GM23338 (cell line): ENCODE results near the gene DOP1B. TPM values are rescaled to one million over a fixed set of nuclear protein-coding genes. Genes with fewer than 3 reads are reported as not detected.

ENCODE experiments used
- ATAC-seq: fragments of 200-7000 bp; cut with Tn5 transposase; 3 replicates; pipeline ENCODE4 v1.9.1; 2020
- DNase-seq: peaks from one replicate; pipeline ENCODE4 v3.0.0-alpha.2; 2015; ENCODE audit warnings: low spot score
- H2AFZ ChIP-seq: fragments of 200-600 bp; sonication (generic); 2 replicates; pipeline ENCODE4 v1.8.0; 2016; ENCODE audit warnings: antibody characterized with exemption, mild to moderate bottlenecking, moderate library complexity
- H3F3A ChIP-seq: fragments of 200-600 bp; sonication (generic); replicated peaks from 2 replicates; pipeline ENCODE4 v1.8.0; 2017; ENCODE audit warnings: antibody characterized with exemption, mixed run types, low read depth
- H3K27ac ChIP-seq: fragments of 200-600 bp; sonication (generic); 2 replicates; pipeline ENCODE4 v1.6.1; 2016; ENCODE audit warnings: low read depth
- H3K27me3 ChIP-seq: fragments of 200-600 bp; sonication (generic); 2 replicates; pipeline ENCODE4 v1.8.0; 2016; ENCODE audit warnings: mild to moderate bottlenecking, mixed run types, moderate library complexity; ENCODE audit not compliant: insufficient read depth
- H3K36me3 ChIP-seq: fragments of 200-600 bp; sonication (generic); 2 replicates; pipeline ENCODE4 v1.8.0; 2016; ENCODE audit warnings: mild to moderate bottlenecking; ENCODE audit not compliant: insufficient read depth
- H3K4me1 ChIP-seq: fragments of 200-600 bp; sonication (generic); 2 replicates; pipeline ENCODE4 v1.8.0; 2016; ENCODE audit warnings: mild to moderate bottlenecking, moderate library complexity; ENCODE audit not compliant: insufficient read depth
- H3K4me2 ChIP-seq: fragments of 200-600 bp; sonication (generic); 2 replicates; pipeline ENCODE4 v1.7.1; 2017; ENCODE audit warnings: mixed run types
- H3K4me3 ChIP-seq: fragments of 200-600 bp; sonication (generic); 2 replicates; pipeline ENCODE4 v1.6.1; 2016; ENCODE audit warnings: mixed run types
- H3K79me2 ChIP-seq: fragments of 200-600 bp; sonication (generic); replicated peaks from 2 replicates; pipeline ENCODE4 v1.8.0; 2017; ENCODE audit warnings: mild to moderate bottlenecking; ENCODE audit not compliant: insufficient read depth
- H3K9me2 ChIP-seq: fragments of 200-600 bp; sonication (generic); 2 replicates; pipeline ENCODE4 v1.8.0; 2017; ENCODE audit not compliant: insufficient read depth
- H4K20me1 ChIP-seq: fragments of 200-600 bp; sonication (generic); replicated peaks from 2 replicates; pipeline ENCODE4 v1.8.0; 2017; ENCODE audit warnings: mild to moderate bottlenecking; ENCODE audit not compliant: insufficient read depth
- H3K27ac Mint-ChIP-seq: 2 replicates; pipeline ENCODE4 v1.8.0; 2020; ENCODE audit warnings: inconsistent platforms, mild to moderate bottlenecking, moderate library complexity, mixed read lengths
- H3K27me3 Mint-ChIP-seq: 3 replicates; pipeline ENCODE4 v1.8.0; 2022; ENCODE audit warnings: low read depth, mild to moderate bottlenecking, moderate library complexity, mixed read lengths, inconsistent platforms; ENCODE audit not compliant: insufficient read depth, poor library complexity
- H3K36me3 Mint-ChIP-seq: 3 replicates; pipeline ENCODE4 v1.8.0; 2021; ENCODE audit warnings: low read depth, mild to moderate bottlenecking, inconsistent platforms, moderate library complexity, mixed read lengths
- H3K4me1 Mint-ChIP-seq: 3 replicates; pipeline ENCODE4 v1.8.0; 2020; ENCODE audit warnings: mild to moderate bottlenecking, inconsistent platforms, mixed read lengths
- H3K4me3 Mint-ChIP-seq: 3 replicates; pipeline ENCODE4 v1.8.0; 2021; ENCODE audit warnings: moderate library complexity, mild to moderate bottlenecking, inconsistent platforms, mixed read lengths
- H3K9me3 Mint-ChIP-seq: 3 replicates; pipeline ENCODE4 v1.8.0; 2020; ENCODE audit warnings: moderate library complexity, mild to moderate bottlenecking, inconsistent platforms, mixed read lengths
- CREB1 ChIP-seq: fragments of 250-450 bp; sonication (Bioruptor Pico); IDR thresholded peaks from 2 replicates; pipeline ENCODE4 v1.5.0; 2020; ENCODE audit warnings: low read depth, mild to moderate bottlenecking, moderate library complexity
- EZH2 ChIP-seq: fragments of 200-600 bp; sonication (generic); IDR thresholded peaks from one replicate; pipeline ENCODE4 v1.8.0; 2017; ENCODE audit warnings: antibody characterized with exemption, mild to moderate bottlenecking, low read depth; ENCODE audit not compliant: unreplicated experiment
- EZH2phosphoT487 ChIP-seq: fragments of 200-600 bp; sonication (generic); IDR thresholded peaks from one replicate; pipeline ENCODE4 v1.8.1; 2018; ENCODE audit warnings: antibody characterized with exemption; ENCODE audit not compliant: unreplicated experiment
- JUNB ChIP-seq: IDR thresholded peaks from one replicate; pipeline ENCODE4 v1.6.1; 2016; ENCODE audit warnings: antibody characterized with exemption; ENCODE audit not compliant: unreplicated experiment
- NANOG ChIP-seq: IDR thresholded peaks from 2 replicates; pipeline ENCODE4 v1.6.1; 2016; ENCODE audit warnings: antibody characterized with exemption, borderline replicate concordance
- POLR2AphosphoS5 ChIP-seq: IDR thresholded peaks from 2 replicates; pipeline ENCODE4 v1.6.1; 2016; ENCODE audit warnings: antibody characterized with exemption, low read depth
- ZNF114 ChIP-seq: fragments of 250-450 bp; sonication (Bioruptor Pico); IDR thresholded peaks from 2 replicates; pipeline ENCODE4 v1.5.0; 2020; ENCODE audit warnings: mild to moderate bottlenecking, moderate library complexity
- ZNF331 ChIP-seq: fragments of 250-450 bp; sonication (Bioruptor Pico); IDR thresholded peaks from 2 replicates; pipeline ENCODE4 v1.5.0; 2020; ENCODE audit warnings: low read depth, mild to moderate bottlenecking, moderate library complexity
- polyA plus RNA-seq: library from polyadenylated mRNA; unstranded; fragments of >200 nt; fragmentation: Nextera tagmentation; extraction: Ambion mirVana; gene quantifications from 2 replicates; pipeline ENCODE4 v1.2.1, GENCODE V29; 2016
- total RNA-seq: library from RNA; depleted of rRNA; stranded (reverse); fragments of >200 nt; shearing (Covaris generic); gene quantifications from 2 replicates; pipeline ENCODE4 v1.2.3, GENCODE V29; 2014
- TF ChIP-seq, protein P1 (sequence below): IDR thresholded peaks from one replicate; pipeline ENCODE4 v1.6.1; 2018; ENCODE audit warnings: antibody characterized with exemption; ENCODE audit not compliant: unreplicated experiment
- TF ChIP-seq, protein P2 (sequence below), 2 experiments: fragments of 200-600 bp in 1 of 2; sonication (generic) in 1 of 2; conservative IDR thresholded peaks; 2 replicates each; pipeline versions ENCODE4 v1.5.1 to v1.6.1; 2016 to 2017; ENCODE audit warnings: antibody characterized with exemption in 2 of 2, low read depth in 2 of 2, mild to moderate bottlenecking in 2 of 2, moderate library complexity in 1 of 2
- TF ChIP-seq, protein P3 (sequence below): IDR thresholded peaks from 2 replicates; pipeline ENCODE4 v1.6.1; 2016; ENCODE audit warnings: antibody characterized with exemption

Gene DOP1B
- total and polyA plus RNA-seq, 2 experiments from 2014 or later = 4.9 to 18.0 TPM

- TF ChIP-seq, protein P1, sequence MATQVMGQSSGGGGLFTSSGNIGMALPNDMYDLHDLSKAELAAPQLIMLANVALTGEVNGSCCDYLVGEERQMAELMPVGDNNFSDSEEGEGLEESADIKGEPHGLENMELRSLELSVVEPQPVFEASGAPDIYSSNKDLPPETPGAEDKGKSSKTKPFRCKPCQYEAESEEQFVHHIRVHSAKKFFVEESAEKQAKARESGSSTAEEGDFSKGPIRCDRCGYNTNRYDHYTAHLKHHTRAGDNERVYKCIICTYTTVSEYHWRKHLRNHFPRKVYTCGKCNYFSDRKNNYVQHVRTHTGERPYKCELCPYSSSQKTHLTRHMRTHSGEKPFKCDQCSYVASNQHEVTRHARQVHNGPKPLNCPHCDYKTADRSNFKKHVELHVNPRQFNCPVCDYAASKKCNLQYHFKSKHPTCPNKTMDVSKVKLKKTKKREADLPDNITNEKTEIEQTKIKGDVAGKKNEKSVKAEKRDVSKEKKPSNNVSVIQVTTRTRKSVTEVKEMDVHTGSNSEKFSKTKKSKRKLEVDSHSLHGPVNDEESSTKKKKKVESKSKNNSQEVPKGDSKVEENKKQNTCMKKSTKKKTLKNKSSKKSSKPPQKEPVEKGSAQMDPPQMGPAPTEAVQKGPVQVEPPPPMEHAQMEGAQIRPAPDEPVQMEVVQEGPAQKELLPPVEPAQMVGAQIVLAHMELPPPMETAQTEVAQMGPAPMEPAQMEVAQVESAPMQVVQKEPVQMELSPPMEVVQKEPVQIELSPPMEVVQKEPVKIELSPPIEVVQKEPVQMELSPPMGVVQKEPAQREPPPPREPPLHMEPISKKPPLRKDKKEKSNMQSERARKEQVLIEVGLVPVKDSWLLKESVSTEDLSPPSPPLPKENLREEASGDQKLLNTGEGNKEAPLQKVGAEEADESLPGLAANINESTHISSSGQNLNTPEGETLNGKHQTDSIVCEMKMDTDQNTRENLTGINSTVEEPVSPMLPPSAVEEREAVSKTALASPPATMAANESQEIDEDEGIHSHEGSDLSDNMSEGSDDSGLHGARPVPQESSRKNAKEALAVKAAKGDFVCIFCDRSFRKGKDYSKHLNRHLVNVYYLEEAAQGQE = no peak
- TF ChIP-seq EZH2phosphoT487 = no peak
- TF ChIP-seq POLR2AphosphoS5 = no peak
- no peak for TF ChIP-seq NANOG
Observed at GRCh38 chr21:36178349-36178748, 21.7 kb downstream of the DOP1B start (continued).

GRCh38 chr21:36179145-36179544 is 22.5 kb downstream of the DOP1B start:
- no peak for ATAC-seq
- H2AFZ ChIP-seq = no peak overlapping the region
- no peaks in the 10 kb centered on the region for H4K20me1 ChIP-seq
- no peaks in the 10 kb centered on the region for H3F3A ChIP-seq
- Mint-ChIP-seq H3K4me1 (no peaks in the 10 kb centered on the region), H3K9me3 (no peaks in the 10 kb centered on the region), H3K27ac (no peak overlapping the region), H3K27me3 (peaks cover 7% of the 10 kb centered on the region), H3K36me3 (no peaks in the 10 kb centered on the region), H3K4me3 (no peak overlapping the region)
- DNase-seq = no peak
- no peaks in the 10 kb centered on the region for H3K9me2 ChIP-seq
- H3K4me3 ChIP-seq = no peak overlapping the region
- H3K79me2 ChIP-seq = no peaks in the 10 kb centered on the region
- no peak overlapping the region for H3K4me2 ChIP-seq
- H3K27ac ChIP-seq = no peak overlapping the region
- H3K27me3 ChIP-seq = no peaks in the 10 kb centered on the region
- no peaks in the 10 kb centered on the region for H3K36me3 ChIP-seq
- H3K4me1 ChIP-seq = no peaks in the 10 kb centered on the region
- TF ChIP-seq EZH2 = no peak
- TF ChIP-seq, protein P2, sequence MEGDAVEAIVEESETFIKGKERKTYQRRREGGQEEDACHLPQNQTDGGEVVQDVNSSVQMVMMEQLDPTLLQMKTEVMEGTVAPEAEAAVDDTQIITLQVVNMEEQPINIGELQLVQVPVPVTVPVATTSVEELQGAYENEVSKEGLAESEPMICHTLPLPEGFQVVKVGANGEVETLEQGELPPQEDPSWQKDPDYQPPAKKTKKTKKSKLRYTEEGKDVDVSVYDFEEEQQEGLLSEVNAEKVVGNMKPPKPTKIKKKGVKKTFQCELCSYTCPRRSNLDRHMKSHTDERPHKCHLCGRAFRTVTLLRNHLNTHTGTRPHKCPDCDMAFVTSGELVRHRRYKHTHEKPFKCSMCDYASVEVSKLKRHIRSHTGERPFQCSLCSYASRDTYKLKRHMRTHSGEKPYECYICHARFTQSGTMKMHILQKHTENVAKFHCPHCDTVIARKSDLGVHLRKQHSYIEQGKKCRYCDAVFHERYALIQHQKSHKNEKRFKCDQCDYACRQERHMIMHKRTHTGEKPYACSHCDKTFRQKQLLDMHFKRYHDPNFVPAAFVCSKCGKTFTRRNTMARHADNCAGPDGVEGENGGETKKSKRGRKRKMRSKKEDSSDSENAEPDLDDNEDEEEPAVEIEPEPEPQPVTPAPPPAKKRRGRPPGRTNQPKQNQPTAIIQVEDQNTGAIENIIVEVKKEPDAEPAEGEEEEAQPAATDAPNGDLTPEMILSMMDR (conservative IDR thresholded peaks at IDR 0.05; ENCODE audit: low read depth in 2 of 2) = no peak
- no peak for TF ChIP-seq EZH2phosphoT487
- no peak for TF ChIP-seq POLR2AphosphoS5
- TF ChIP-seq, protein P3, sequence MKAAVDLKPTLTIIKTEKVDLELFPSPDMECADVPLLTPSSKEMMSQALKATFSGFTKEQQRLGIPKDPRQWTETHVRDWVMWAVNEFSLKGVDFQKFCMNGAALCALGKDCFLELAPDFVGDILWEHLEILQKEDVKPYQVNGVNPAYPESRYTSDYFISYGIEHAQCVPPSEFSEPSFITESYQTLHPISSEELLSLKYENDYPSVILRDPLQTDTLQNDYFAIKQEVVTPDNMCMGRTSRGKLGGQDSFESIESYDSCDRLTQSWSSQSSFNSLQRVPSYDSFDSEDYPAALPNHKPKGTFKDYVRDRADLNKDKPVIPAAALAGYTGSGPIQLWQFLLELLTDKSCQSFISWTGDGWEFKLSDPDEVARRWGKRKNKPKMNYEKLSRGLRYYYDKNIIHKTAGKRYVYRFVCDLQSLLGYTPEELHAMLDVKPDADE = no peak
- TF ChIP-seq JUNB = no peak
- TF ChIP-seq CREB1 (CRISPR knock-in tag) = no peak
- TF ChIP-seq ZNF114 (CRISPR knock-in tag) = no peak
- TF ChIP-seq, protein P1 = no peak
- TF ChIP-seq ZNF331 (CRISPR knock-in tag) = no peak
